ENCODE measurements around the gene PNLIPRP2.

PNLIPRP2 gene

GRCh38 chr10:116683166-116683565 lies 62.4 kb downstream of the PNLIPRP2 start:
- no peaks in the 10 kb centered on the region for H3K27me3 ChIP-seq (ENCODE audit: insufficient read depth, insufficient read length)
- DNase-seq (ENCODE audit: low read depth, low spot score): no peak
- H3K4me1 ChIP-seq (ENCODE audit: insufficient read depth, insufficient read length): peaks cover 2% of the 10 kb centered on the region
- no peaks in the 10 kb centered on the region for H3K9me3 ChIP-seq (ENCODE audit: insufficient read depth, low read length)
- no peak overlapping the region for H3K4me3 ChIP-seq (ENCODE audit: insufficient read length, low read depth)
- H3K36me3 ChIP-seq (ENCODE audit: insufficient read depth, insufficient read length, low read length): peaks cover 10% of the 10 kb centered on the region
- no peak for TF ChIP-seq SUZ12 (IDR thresholded peaks at IDR 0.05; ENCODE audit: extremely low read depth, insufficient read depth, insufficient read length)
- TF ChIP-seq YY1 (IDR thresholded peaks at IDR 0.05; ENCODE audit: insufficient read depth, insufficient read length): no peak
- no peak for TF ChIP-seq ZNF274 (IDR thresholded peaks at IDR 0.05; ENCODE audit: low read depth, low read length)
- no peak overlapping the region for H3K9ac ChIP-seq (ENCODE audit: insufficient read length, low read depth)

GRCh38 chr10:116683821-116684220 lies 63.1 kb downstream of the PNLIPRP2 start:
- H3K4me1 ChIP-seq (ENCODE audit: insufficient read depth, insufficient read length): peaks cover 2% of the 10 kb centered on the region
- TF ChIP-seq YY1 (IDR thresholded peaks at IDR 0.05; ENCODE audit: insufficient read depth, insufficient read length) (no peak), SUZ12 (IDR thresholded peaks at IDR 0.05; ENCODE audit: extremely low read depth, insufficient read depth, insufficient read length) (no peak), ZNF274 (IDR thresholded peaks at IDR 0.05; ENCODE audit: low read depth, low read length) (no peak)
- no peak overlapping the region for H3K9ac ChIP-seq (ENCODE audit: insufficient read length, low read depth)
- no peaks in the 10 kb centered on the region for H3K27me3 ChIP-seq (ENCODE audit: insufficient read depth, insufficient read length)
- H3K9me3 ChIP-seq (ENCODE audit: insufficient read depth, low read length): no peaks in the 10 kb centered on the region
- H3K36me3 ChIP-seq (ENCODE audit: insufficient read depth, insufficient read length, low read length): peaks cover 10% of the 10 kb centered on the region
- no peak overlapping the region for H3K4me3 ChIP-seq (ENCODE audit: insufficient read length, low read depth)
- DNase-seq (ENCODE audit: low read depth, low spot score): no peak

GRCh38 chr10:116684781-116685180 lies 64.0 kb downstream of the PNLIPRP2 start:
- Histone ChIP-seq H3K4me1 (ENCODE audit: insufficient read depth, insufficient read length) (peaks cover 2% of the 10 kb centered on the region), H3K9me3 (ENCODE audit: insufficient read depth, low read length) (no peaks in the 10 kb centered on the region), H3K36me3 (ENCODE audit: insufficient read depth, insufficient read length, low read length) (peaks cover 6% of the 10 kb centered on the region), H3K4me3 (ENCODE audit: insufficient read length, low read depth) (no peak overlapping the region), H3K9ac (ENCODE audit: insufficient read length, low read depth) (no peak overlapping the region), H3K27me3 (ENCODE audit: insufficient read depth, insufficient read length) (no peaks in the 10 kb centered on the region)
- DNase-seq (ENCODE audit: low read depth, low spot score): no peak
- TF ChIP-seq YY1 (IDR thresholded peaks at IDR 0.05; ENCODE audit: insufficient read depth, insufficient read length) (no peak), ZNF274 (IDR thresholded peaks at IDR 0.05; ENCODE audit: low read depth, low read length) (no peak), SUZ12 (IDR thresholded peaks at IDR 0.05; ENCODE audit: extremely low read depth, insufficient read depth, insufficient read length) (no peak)

GRCh38 chr10:116685807-116686206 lies 65.1 kb downstream of the PNLIPRP2 start:
- Histone ChIP-seq H3K4me1 (ENCODE audit: insufficient read depth, insufficient read length) (peaks cover 2% of the 10 kb centered on the region), H3K9me3 (ENCODE audit: insufficient read depth, low read length) (no peaks in the 10 kb centered on the region), H3K4me3 (ENCODE audit: insufficient read length, low read depth) (no peak overlapping the region), H3K27me3 (ENCODE audit: insufficient read depth, insufficient read length) (no peaks in the 10 kb centered on the region), H3K36me3 (ENCODE audit: insufficient read depth, insufficient read length, low read length) (peaks cover 6% of the 10 kb centered on the region), H3K9ac (ENCODE audit: insufficient read length, low read depth) (no peak overlapping the region)
- no peak for DNase-seq (ENCODE audit: low read depth, low spot score)
- TF ChIP-seq YY1 (IDR thresholded peaks at IDR 0.05; ENCODE audit: insufficient read depth, insufficient read length) (no peak), ZNF274 (IDR thresholded peaks at IDR 0.05; ENCODE audit: low read depth, low read length) (no peak), SUZ12 (IDR thresholded peaks at IDR 0.05; ENCODE audit: extremely low read depth, insufficient read depth, insufficient read length) (no peak)

GRCh38 chr10:116686632-116687031 lies 65.9 kb downstream of the PNLIPRP2 start:
- Histone ChIP-seq H3K36me3 (ENCODE audit: insufficient read depth, insufficient read length, low read length) (no peaks in the 10 kb centered on the region), H3K27me3 (ENCODE audit: insufficient read depth, insufficient read length) (no peaks in the 10 kb centered on the region), H3K4me1 (ENCODE audit: insufficient read depth, insufficient read length) (peaks cover 7% of the 10 kb centered on the region), H3K9me3 (ENCODE audit: insufficient read depth, low read length) (no peaks in the 10 kb centered on the region), H3K4me3 (ENCODE audit: insufficient read length, low read depth) (no peak overlapping the region), H3K9ac (ENCODE audit: insufficient read length, low read depth) (no peak overlapping the region)
- no peak for DNase-seq (ENCODE audit: low read depth, low spot score)
- no peak for TF ChIP-seq ZNF274 (IDR thresholded peaks at IDR 0.05; ENCODE audit: low read depth, low read length)
- TF ChIP-seq YY1 (IDR thresholded peaks at IDR 0.05; ENCODE audit: insufficient read depth, insufficient read length): no peak
- no peak for TF ChIP-seq SUZ12 (IDR thresholded peaks at IDR 0.05; ENCODE audit: extremely low read depth, insufficient read depth, insufficient read length)

DNA sequence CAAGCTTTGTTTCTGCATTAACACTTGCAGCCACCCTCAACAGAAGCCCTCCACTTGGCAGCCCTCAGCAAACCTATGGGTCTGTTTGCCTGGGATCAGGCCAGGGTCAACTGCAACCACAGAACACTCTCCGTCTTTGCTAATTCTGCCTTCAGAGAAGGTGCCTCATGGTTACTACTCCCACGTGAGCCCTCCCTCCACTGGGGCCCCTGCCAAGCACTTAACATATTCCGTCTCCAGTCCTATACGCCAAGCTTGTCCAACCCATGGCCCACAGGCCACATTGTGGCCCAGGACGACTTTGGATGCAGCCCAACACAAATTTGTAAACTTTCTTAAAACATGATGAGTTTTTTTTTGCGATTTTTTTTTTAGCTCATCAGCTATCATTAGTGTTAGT lies 66.9 kb downstream of the PNLIPRP2 start:
- peaks cover 7% of the 10 kb centered on the region for H3K4me1 ChIP-seq (ENCODE audit: insufficient read depth, insufficient read length)
- H3K36me3 ChIP-seq (ENCODE audit: insufficient read depth, insufficient read length, low read length): no peaks in the 10 kb centered on the region
- TF ChIP-seq YY1 (IDR thresholded peaks at IDR 0.05; ENCODE audit: insufficient read depth, insufficient read length) (no peak), ZNF274 (IDR thresholded peaks at IDR 0.05; ENCODE audit: low read depth, low read length) (no peak), SUZ12 (IDR thresholded peaks at IDR 0.05; ENCODE audit: extremely low read depth, insufficient read depth, insufficient read length) (no peak)
- no peaks in the 10 kb centered on the region for H3K9me3 ChIP-seq (ENCODE audit: insufficient read depth, low read length)
- no peak for DNase-seq (ENCODE audit: low read depth, low spot score)
- no peaks in the 10 kb centered on the region for H3K27me3 ChIP-seq (ENCODE audit: insufficient read depth, insufficient read length)
- H3K4me3 ChIP-seq (ENCODE audit: insufficient read length, low read depth): no peak overlapping the region
- no peak overlapping the region for H3K9ac ChIP-seq (ENCODE audit: insufficient read length, low read depth)

- Histone ChIP-seq H3K27me3 (ENCODE audit: insufficient read depth, insufficient read length) (no peaks in the 10 kb centered on the region), H3K9me3 (ENCODE audit: insufficient read depth, low read length) (no peaks in the 10 kb centered on the region), H3K4me3 (ENCODE audit: insufficient read length, low read depth) (no peak overlapping the region), H3K4me1 (ENCODE audit: insufficient read depth, insufficient read length) (peaks cover 7% of the 10 kb centered on the region), H3K9ac (ENCODE audit: insufficient read length, low read depth) (no peak overlapping the region), H3K36me3 (ENCODE audit: insufficient read depth, insufficient read length, low read length) (no peaks in the 10 kb centered on the region)
- no peak for DNase-seq (ENCODE audit: low read depth, low spot score)
- TF ChIP-seq SUZ12 (IDR thresholded peaks at IDR 0.05; ENCODE audit: extremely low read depth, insufficient read depth, insufficient read length) (no peak), YY1 (IDR thresholded peaks at IDR 0.05; ENCODE audit: insufficient read depth, insufficient read length) (no peak), ZNF274 (IDR thresholded peaks at IDR 0.05; ENCODE audit: low read depth, low read length) (no peak)
Measured at GRCh38 chr10:116688241-116688711, 67.5 kb downstream of the PNLIPRP2 start.

Data from NT2/D1 (cell line).